HepG2 (cell line): ENCODE data around the gene PTGDS. TPM values are rescaled to one million over a fixed set of nuclear protein-coding genes. Genes with fewer than 3 reads are reported as not detected.
A peak's percentile ranks its signal among the peaks of the same experiment; 100 is the strongest.

Source experiments
- ATAD3A ChIP-seq: sonication (generic); formaldehyde crosslinking; IDR thresholded peaks from 2 replicates; pipeline ENCODE4 v1.4.0; 2020; ENCODE audit warnings: missing genetic modification reagents
- CREB3 ChIP-seq: sonication (generic); formaldehyde crosslinking; IDR thresholded peaks from 2 replicates; pipeline ENCODE4 v1.5.0; 2020; ENCODE audit warnings: missing genetic modification reagents
- POGZ ChIP-seq: sonication (generic); formaldehyde crosslinking; IDR thresholded peaks from 2 replicates; pipeline ENCODE4 v1.4.0; 2020; ENCODE audit warnings: mild to moderate bottlenecking, missing genetic modification reagents
- RERE ChIP-seq: IDR thresholded peaks from 2 replicates; pipeline ENCODE4 v1.6.1; 2016; ENCODE audit warnings: low read depth, missing genetic modification reagents, missing compliant biosample characterization
- SOX13 ChIP-seq, 3 experiments: fragments of 450-650 bp in 1 of 3; sonication (generic) in 1 of 3; formaldehyde crosslinking in 1 of 3; IDR thresholded peaks in 2 of 3; conservative IDR thresholded peaks in 1 of 3; 2 replicates each; pipeline versions ENCODE4 v1.5.0 to v1.6.1; 2016 to 2020; ENCODE audit warnings: antibody characterized with exemption in 1 of 3, mild to moderate bottlenecking in 1 of 3, missing compliant biosample characterization in 1 of 3, missing genetic modification reagents in 1 of 3, moderate library complexity in 1 of 3
- ZBTB2 ChIP-seq: sonication (generic); formaldehyde crosslinking; IDR thresholded peaks from 2 replicates; pipeline ENCODE4 v1.8.0; 2022; ENCODE audit warnings: low read depth, missing genetic modification reagents
- ZBTB7A ChIP-seq: sonication (generic); formaldehyde crosslinking; IDR thresholded peaks from 2 replicates; pipeline ENCODE4 v1.8.0; 2022; ENCODE audit warnings: mild to moderate bottlenecking, missing genetic modification reagents
- ZFP91 ChIP-seq: sonication (generic); formaldehyde crosslinking; IDR thresholded peaks from 2 replicates; pipeline ENCODE4 v1.9.0; 2022; ENCODE audit warnings: missing genetic modification reagents, mild to moderate bottlenecking, borderline replicate concordance
- ZFYVE20 ChIP-seq: sonication (generic); formaldehyde crosslinking; IDR thresholded peaks from 2 replicates; pipeline ENCODE4 v1.8.0; 2023; ENCODE audit warnings: low read depth, mild to moderate bottlenecking, moderate library complexity, missing genetic modification reagents, borderline replicate concordance
- ZNF296 ChIP-seq: sonication (generic); formaldehyde crosslinking; conservative IDR thresholded peaks from 2 replicates; pipeline ENCODE4 v1.5.0; 2020; ENCODE audit warnings: mild to moderate bottlenecking, missing genetic modification reagents
- ZNF556 ChIP-seq: sonication (generic); formaldehyde crosslinking; IDR thresholded peaks from 2 replicates; pipeline ENCODE4 v1.4.0; 2020; ENCODE audit warnings: mild to moderate bottlenecking, missing genetic modification reagents, borderline replicate concordance
- ZSCAN31 ChIP-seq: sonication (generic); formaldehyde crosslinking; IDR thresholded peaks from 2 replicates; pipeline ENCODE4 v1.5.0; 2020; ENCODE audit warnings: low read depth, mild to moderate bottlenecking, missing genetic modification reagents
- polyA plus RNA-seq, 8 experiments: library from polyadenylated mRNA; depleted of rRNA in 3 of 8; stranded (reverse) in 7 of 8; unstranded in 1 of 8; fragments of >200 nt; fragmentation: Illumina TruSeq in 4 of 8; extraction: Trizol in 4 of 8; gene quantifications; 2 replicates each; pipeline versions ENCODE4 v1.2.1 to v1.2.3, GENCODE V29; 2011 to 2016; ENCODE audit warnings: low read depth in 4 of 8, missing spikeins in 1 of 8, mixed read lengths in 1 of 8; ENCODE audit not compliant: insufficient read depth in 1 of 8
- total RNA-seq, 5 experiments: library from RNA; depleted of rRNA; stranded (reverse); fragments of >200 nt; fragmentation: Illumina TruSeq; extraction: Trizol; gene quantifications; 2 replicates each; pipeline ENCODE4 v1.2.3, GENCODE V29; 2016; ENCODE audit warnings: low read depth in 1 of 5
- TF ChIP-seq, protein P1 (sequence below): sonication (generic); IDR thresholded peaks from 2 replicates; pipeline ENCODE4 v1.6.1; 2016; ENCODE audit warnings: low read depth, borderline replicate concordance
- TF ChIP-seq, protein P2 (sequence below): sonication (generic); formaldehyde crosslinking; IDR thresholded peaks from 2 replicates; pipeline ENCODE4 v1.4.0; 2020; ENCODE audit warnings: mild to moderate bottlenecking, missing genetic modification reagents

The PTGDS gene
- total and polyA plus RNA-seq, 2 of the 13 experiments (the other 11 are each of a cell fraction or from before 2014, with no cell fraction given), result 0.33 to 0.50 TPM

DNA sequence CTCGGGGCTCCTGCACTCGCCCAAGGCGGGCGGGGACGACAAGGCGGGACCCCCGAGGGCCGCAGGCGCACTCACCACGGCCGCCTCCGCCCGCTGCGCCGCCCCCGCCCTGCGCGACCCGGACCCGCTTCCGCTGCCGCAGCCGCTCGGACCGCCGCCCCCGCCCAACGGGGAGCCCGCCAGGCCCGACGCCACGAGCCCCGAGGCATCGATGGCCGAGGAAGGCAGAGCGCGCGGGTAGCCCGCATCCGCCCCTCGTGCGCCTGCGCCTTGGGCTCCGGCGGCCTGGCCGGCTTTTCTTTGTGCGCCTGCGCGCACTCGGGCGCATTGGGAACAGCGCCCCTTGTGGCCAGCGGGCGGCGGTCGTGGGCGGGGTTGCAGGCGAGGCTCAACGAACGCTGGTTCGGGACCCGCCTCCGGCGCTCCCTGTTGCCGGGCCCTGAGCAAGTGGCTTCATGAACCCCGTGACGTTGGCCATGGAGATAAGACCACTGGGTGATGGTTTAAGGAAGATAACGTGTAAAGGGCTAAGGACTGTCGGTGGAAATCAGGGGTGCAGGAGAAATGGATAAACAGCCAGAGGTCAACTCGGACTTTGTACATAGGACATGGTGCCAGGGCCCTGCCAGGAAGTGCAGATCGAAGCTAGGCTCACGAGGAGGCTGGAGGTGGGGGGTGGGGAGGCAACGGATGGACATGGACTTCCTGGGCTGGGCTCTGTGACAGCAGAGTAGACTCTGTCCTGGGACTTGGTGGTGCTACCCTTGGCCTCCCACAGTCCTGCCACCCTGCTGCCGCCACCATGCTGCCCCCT is 32.6 kb upstream of the PTGDS start, which contains the start of the genes C8G and FBXW5 (continued):
- TF ChIP-seq SOX13 (IDR thresholded peaks at IDR 0.05) (no peak), SOX13 (CRISPR knock-in tag; conservative IDR thresholded peaks at IDR 0.05 in 1 of 2, IDR thresholded peaks at IDR 0.05 in 1 of 2) (no peak; a peak in 1 of 4 replicates), ZNF556 (peak; percentile 57), ZFP91 (CRISPR knock-in tag) (peak; percentile 67; the same call in 1 of the 2 replicates), CREB3 (CRISPR knock-in tag) (no peak; the same call in 1 of the 2 replicates), ZSCAN31 (CRISPR knock-in tag) (peak; percentile 72; the same call in 1 of the 2 replicates), ATAD3A (no peak), RERE (CRISPR knock-in tag) (no peak), ZBTB7A (CRISPR knock-in tag) (0 out of 2 replicates have a peak, but pooled peaks have one; percentile 58), ZBTB2 (CRISPR knock-in tag) (peak; percentile 97), ZNF296 (no peak), ZFYVE20 (CRISPR knock-in tag) (no peak), POGZ (CRISPR knock-in tag) (peak; percentile 65)
- TF ChIP-seq, protein P1, sequence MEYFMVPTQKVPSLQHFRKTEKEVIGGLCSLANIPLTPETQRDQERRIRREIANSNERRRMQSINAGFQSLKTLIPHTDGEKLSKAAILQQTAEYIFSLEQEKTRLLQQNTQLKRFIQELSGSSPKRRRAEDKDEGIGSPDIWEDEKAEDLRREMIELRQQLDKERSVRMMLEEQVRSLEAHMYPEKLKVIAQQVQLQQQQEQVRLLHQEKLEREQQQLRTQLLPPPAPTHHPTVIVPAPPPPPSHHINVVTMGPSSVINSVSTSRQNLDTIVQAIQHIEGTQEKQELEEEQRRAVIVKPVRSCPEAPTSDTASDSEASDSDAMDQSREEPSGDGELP, result no peak
- TF ChIP-seq, protein P2, sequence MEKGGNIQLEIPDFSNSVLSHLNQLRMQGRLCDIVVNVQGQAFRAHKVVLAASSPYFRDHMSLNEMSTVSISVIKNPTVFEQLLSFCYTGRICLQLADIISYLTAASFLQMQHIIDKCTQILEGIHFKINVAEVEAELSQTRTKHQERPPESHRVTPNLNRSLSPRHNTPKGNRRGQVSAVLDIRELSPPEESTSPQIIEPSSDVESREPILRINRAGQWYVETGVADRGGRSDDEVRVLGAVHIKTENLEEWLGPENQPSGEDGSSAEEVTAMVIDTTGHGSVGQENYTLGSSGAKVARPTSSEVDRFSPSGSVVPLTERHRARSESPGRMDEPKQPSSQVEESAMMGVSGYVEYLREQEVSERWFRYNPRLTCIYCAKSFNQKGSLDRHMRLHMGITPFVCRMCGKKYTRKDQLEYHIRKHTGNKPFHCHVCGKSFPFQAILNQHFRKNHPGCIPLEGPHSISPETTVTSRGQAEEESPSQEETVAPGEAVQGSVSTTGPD, result no peak
